ENCODE measurements around the gene TRIM69.

The TRIM69 gene

GRCh38 chr15:44811337-44811736 is 75.0 kb downstream of the TRIM69 start:
- DNase-seq, result peak; percentile 80

- peak; percentile 95 for DNase-seq
Observed at GRCh38 chr15:44812029-44812517, 75.7 kb downstream of the TRIM69 start.

- DNase-seq, result peak; percentile 10
Observed at GRCh38 chr15:44813231-44813630, 76.9 kb downstream of the TRIM69 start.

Measured in NCI-H1092 treated with DMSO at 0.1 percent for 48 hours (cell line).